K562 (cell line): ENCODE results near the gene HNRNPF. TPM values are rescaled to one million over a fixed set of nuclear protein-coding genes. Genes with fewer than 3 reads are reported as not detected.

Experiments
- ADNP ChIP-seq: fragments of 200-800 bp; sonication (Bioruptor generic); IDR thresholded peaks from 2 replicates; pipeline ENCODE4 v1.6.1; 2016; ENCODE audit warnings: missing genetic modification characterization, missing compliant biosample characterization
- BCL6 ChIP-seq: fragments of 250-450 bp; sonication (Bioruptor Pico); IDR thresholded peaks from 2 replicates; pipeline ENCODE4 v1.4.0; 2020
- CBX3 ChIP-seq, 2 experiments: IDR thresholded peaks; 1 replicate in 1 of 2; 2 replicates in 1 of 2; pipeline ENCODE4 v1.6.1; 2012; ENCODE audit warnings: inconsistent platforms in 2 of 2, low read length in 2 of 2, borderline replicate concordance in 1 of 2, control low read depth in 1 of 2
- CHD1 ChIP-seq: fragments of 200-600 bp; sonication (generic); IDR thresholded peaks from one replicate; pipeline ENCODE4 v1.6.1; 2012; ENCODE audit warnings: mild to moderate bottlenecking, moderate library complexity, low read length, inconsistent platforms
- KLF13 ChIP-seq: fragments of 450-650 bp; IDR thresholded peaks from 2 replicates; pipeline ENCODE4 v1.6.1; 2016; ENCODE audit warnings: missing genetic modification characterization, low read depth, mild to moderate bottlenecking, missing compliant biosample characterization, moderate library complexity, borderline replicate concordance
- MCM5 ChIP-seq: fragments of 450-650 bp; IDR thresholded peaks from 2 replicates; pipeline ENCODE4 v1.6.1; 2016; ENCODE audit warnings: low read depth
- PKNOX1 ChIP-seq: fragments of 450-650 bp; IDR thresholded peaks from 2 replicates; pipeline ENCODE4 v1.6.1; 2016
- RBM34 ChIP-seq: fragments of 200-400 bp; formaldehyde crosslinking; IDR thresholded peaks from 2 replicates; pipeline ENCODE4 v1.6.1; 2018; ENCODE audit warnings: low read length, borderline replicate concordance; ENCODE audit not compliant: insufficient read depth
- SAFB ChIP-seq: fragments of 200-400 bp; formaldehyde crosslinking; IDR thresholded peaks from 2 replicates; pipeline ENCODE4 v1.6.1; 2017; ENCODE audit warnings: low read depth, low read length, borderline replicate concordance
- STAT5B ChIP-seq: fragments of 250-450 bp; sonication (Bioruptor Pico); IDR thresholded peaks from 2 replicates; pipeline ENCODE4 v1.8.0; 2021; ENCODE audit warnings: mild to moderate bottlenecking, inconsistent platforms
- TARDBP ChIP-seq: fragments of 450-650 bp; IDR thresholded peaks from 2 replicates; pipeline ENCODE4 v1.6.1; 2016
- TFE3 ChIP-seq: fragments of 450-650 bp; formaldehyde crosslinking; IDR thresholded peaks from 2 replicates; pipeline ENCODE4 v1.4.0; 2020; ENCODE audit warnings: mild to moderate bottlenecking, mixed read lengths
- ZKSCAN8 ChIP-seq: fragments of 200-800 bp; sonication (Bioruptor generic); IDR thresholded peaks from 2 replicates; pipeline ENCODE4 v1.6.1; 2016; ENCODE audit warnings: missing genetic modification characterization, missing compliant biosample characterization
- ZNF174 ChIP-seq: fragments of 250-450 bp; sonication (Bioruptor Pico); IDR thresholded peaks from 2 replicates; pipeline ENCODE4 v1.4.0; 2020; ENCODE audit warnings: mild to moderate bottlenecking
- ZNF282 ChIP-seq: sonication (generic); formaldehyde crosslinking; IDR thresholded peaks from 2 replicates; pipeline ENCODE4 v1.8.1; 2023; ENCODE audit warnings: missing genetic modification reagents
- ZNF717 ChIP-seq: fragments of 250-450 bp; sonication (Bioruptor Pico); IDR thresholded peaks from 2 replicates; pipeline ENCODE4 v1.5.0; 2021
- polyA plus RNA-seq, 8 experiments: library from polyadenylated mRNA; depleted of rRNA in 4 of 8; stranded (reverse) in 5 of 8; unstranded in 3 of 8; fragments of >200 nt; fragmentation: Nextera tagmentation in 2 of 8; fragmentation: Illumina TruSeq in 1 of 8; extraction: Ambion mirVana in 2 of 8; extraction: Trizol in 1 of 8; gene quantifications; 2 replicates each; pipeline versions ENCODE4 v1.2.1 to v1.2.3, GENCODE V29; 2011 to 2014; ENCODE audit warnings: inconsistent platforms in 1 of 8, missing spikeins in 1 of 8
- total RNA-seq, 7 experiments: library from RNA; depleted of rRNA in 6 of 7; stranded (reverse); fragments of >200 nt in 6 of 7; fragmentation: Illumina TruSeq in 2 of 7; extraction: Trizol in 2 of 7; gene quantifications; 2 replicates each; pipeline versions ENCODE4 v1.2.1 to v1.2.3, GENCODE V29; 2011 to 2021; ENCODE audit warnings: low replicate concordance in 1 of 7
- TF ChIP-seq, protein P1 (sequence below): fragments of 250-450 bp; sonication (Bioruptor Pico); IDR thresholded peaks from 2 replicates; pipeline ENCODE4 v1.4.0; 2020
- TF ChIP-seq, protein P2 (sequence below): fragments of 250-450 bp; sonication (Bioruptor Pico); IDR thresholded peaks from 2 replicates; pipeline ENCODE4 v1.8.0; 2021; ENCODE audit warnings: mild to moderate bottlenecking, moderate library complexity
- TF ChIP-seq, protein P3 (sequence below): fragments of 250-450 bp; sonication (Bioruptor Pico); IDR thresholded peaks from 2 replicates; pipeline ENCODE4 v1.8.0; 2022; ENCODE audit warnings: moderate library complexity, mild to moderate bottlenecking, inconsistent platforms

Gene HNRNPF
- total and polyA plus RNA-seq, 9 of the 15 experiments (the other 6 are each of a cell fraction or from before 2014, with no cell fraction given): 192 to 489 (median 416) TPM

GRCh38 chr10:43407148-43407575, 1.8 kb downstream of the HNRNPF start (continued):
- TF ChIP-seq ZKSCAN8 (CRISPR knock-in tag) (no peak), CHD1 (peak; percentile 25), MCM5 (no peak), STAT5B (CRISPR knock-in tag) (no peak), TARDBP (no peak), ZNF174 (no peak), RBM34 (no peak), ZNF717 (CRISPR knock-in tag) (no peak), CBX3 (IDR thresholded peaks at IDR 0.05; ENCODE audit: borderline replicate concordance in 1 of 2, low read length in 2 of 2) (no peak), TFE3 (CRISPR knock-in tag) (no peak), ADNP (tag) (no peak), KLF13 (tag) (no peak), PKNOX1 (no peak), SAFB (peak; percentile 44; the same call in 1 of the 2 replicates), ZNF282 (CRISPR knock-in tag) (no peak), BCL6 (no peak)
- TF ChIP-seq, protein P1, sequence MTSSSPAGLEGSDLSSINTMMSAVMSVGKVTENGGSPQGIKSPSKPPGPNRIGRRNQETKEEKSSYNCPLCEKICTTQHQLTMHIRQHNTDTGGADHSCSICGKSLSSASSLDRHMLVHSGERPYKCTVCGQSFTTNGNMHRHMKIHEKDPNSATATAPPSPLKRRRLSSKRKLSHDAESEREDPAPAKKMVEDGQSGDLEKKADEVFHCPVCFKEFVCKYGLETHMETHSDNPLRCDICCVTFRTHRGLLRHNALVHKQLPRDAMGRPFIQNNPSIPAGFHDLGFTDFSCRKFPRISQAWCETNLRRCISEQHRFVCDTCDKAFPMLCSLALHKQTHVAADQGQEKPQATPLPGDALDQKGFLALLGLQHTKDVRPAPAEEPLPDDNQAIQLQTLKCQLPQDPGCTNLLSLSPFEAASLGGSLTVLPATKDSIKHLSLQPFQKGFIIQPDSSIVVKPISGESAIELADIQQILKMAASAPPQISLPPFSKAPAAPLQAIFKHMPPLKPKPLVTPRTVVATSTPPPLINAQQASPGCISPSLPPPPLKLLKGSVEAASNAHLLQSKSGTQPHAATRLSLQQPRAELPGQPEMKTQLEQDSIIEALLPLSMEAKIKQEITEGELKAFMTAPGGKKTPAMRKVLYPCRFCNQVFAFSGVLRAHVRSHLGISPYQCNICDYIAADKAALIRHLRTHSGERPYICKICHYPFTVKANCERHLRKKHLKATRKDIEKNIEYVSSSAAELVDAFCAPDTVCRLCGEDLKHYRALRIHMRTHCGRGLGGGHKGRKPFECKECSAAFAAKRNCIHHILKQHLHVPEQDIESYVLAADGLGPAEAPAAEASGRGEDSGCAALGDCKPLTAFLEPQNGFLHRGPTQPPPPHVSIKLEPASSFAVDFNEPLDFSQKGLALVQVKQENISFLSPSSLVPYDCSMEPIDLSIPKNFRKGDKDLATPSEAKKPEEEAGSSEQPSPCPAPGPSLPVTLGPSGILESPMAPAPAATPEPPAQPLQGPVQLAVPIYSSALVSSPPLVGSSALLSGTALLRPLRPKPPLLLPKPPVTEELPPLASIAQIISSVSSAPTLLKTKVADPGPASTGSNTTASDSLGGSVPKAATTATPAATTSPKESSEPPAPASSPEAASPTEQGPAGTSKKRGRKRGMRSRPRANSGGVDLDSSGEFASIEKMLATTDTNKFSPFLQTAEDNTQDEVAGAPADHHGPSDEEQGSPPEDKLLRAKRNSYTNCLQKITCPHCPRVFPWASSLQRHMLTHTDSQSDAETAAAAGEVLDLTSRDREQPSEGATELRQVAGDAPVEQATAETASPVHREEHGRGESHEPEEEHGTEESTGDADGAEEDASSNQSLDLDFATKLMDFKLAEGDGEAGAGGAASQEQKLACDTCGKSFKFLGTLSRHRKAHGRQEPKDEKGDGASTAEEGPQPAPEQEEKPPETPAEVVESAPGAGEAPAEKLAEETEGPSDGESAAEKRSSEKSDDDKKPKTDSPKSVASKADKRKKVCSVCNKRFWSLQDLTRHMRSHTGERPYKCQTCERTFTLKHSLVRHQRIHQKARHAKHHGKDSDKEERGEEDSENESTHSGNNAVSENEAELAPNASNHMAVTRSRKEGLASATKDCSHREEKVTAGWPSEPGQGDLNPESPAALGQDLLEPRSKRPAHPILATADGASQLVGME (CRISPR knock-in tag): no peak
- TF ChIP-seq, protein P2, sequence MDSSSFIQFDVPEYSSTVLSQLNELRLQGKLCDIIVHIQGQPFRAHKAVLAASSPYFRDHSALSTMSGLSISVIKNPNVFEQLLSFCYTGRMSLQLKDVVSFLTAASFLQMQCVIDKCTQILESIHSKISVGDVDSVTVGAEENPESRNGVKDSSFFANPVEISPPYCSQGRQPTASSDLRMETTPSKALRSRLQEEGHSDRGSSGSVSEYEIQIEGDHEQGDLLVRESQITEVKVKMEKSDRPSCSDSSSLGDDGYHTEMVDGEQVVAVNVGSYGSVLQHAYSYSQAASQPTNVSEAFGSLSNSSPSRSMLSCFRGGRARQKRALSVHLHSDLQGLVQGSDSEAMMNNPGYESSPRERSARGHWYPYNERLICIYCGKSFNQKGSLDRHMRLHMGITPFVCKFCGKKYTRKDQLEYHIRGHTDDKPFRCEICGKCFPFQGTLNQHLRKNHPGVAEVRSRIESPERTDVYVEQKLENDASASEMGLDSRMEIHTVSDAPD: no peak
- TF ChIP-seq, protein P3, sequence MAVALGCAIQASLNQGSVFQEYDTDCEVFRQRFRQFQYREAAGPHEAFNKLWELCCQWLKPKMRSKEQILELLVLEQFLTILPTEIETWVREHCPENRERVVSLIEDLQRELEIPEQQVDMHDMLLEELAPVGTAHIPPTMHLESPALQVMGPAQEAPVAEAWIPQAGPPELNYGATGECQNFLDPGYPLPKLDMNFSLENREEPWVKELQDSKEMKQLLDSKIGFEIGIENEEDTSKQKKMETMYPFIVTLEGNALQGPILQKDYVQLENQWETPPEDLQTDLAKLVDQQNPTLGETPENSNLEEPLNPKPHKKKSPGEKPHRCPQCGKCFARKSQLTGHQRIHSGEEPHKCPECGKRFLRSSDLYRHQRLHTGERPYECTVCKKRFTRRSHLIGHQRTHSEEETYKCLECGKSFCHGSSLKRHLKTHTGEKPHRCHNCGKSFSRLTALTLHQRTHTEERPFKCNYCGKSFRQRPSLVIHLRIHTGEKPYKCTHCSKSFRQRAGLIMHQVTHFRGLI: no peak
